GM12878 (cell line): ENCODE data around the gene BMF. TPM values are rescaled to one million over a fixed set of nuclear protein-coding genes. Genes with fewer than 3 reads are reported as not detected.

Experiments
- ATAC-seq: fragments of 200-7000 bp; cut with Tn5 transposase; 3 replicates; pipeline ENCODE4 v1.9.1; 2020; ENCODE audit warnings: mild to moderate bottlenecking, moderate library complexity
- BruUV-seq: library from RNA; stranded (reverse); fragments of 400-500 nt; replicated peaks from 2 replicates; lab custom pipeline; 2021; lab: Mats Ljungman, UMichigan
- CTCF ChIA-PET: fragments of 300-600 bp; sonication (Branson Sonifier 250); formaldehyde crosslinking; extraction: SDS; loops from one replicate; lab custom pipeline; 2021; ENCODE audit warnings: inconsistent platforms; lab: Yijun Ruan, JAX
- POLR2A ChIA-PET: fragments of 350-600 bp; formaldehyde crosslinking; extraction: SDS; loops from one replicate; lab custom pipeline; 2021; ENCODE audit warnings: inconsistent platforms; lab: Charles Lee
- RAD21 ChIA-PET: fragments of 300-600 bp; sonication (Branson Sonifier 250); formaldehyde crosslinking; loops from one replicate; lab custom pipeline; 2023; ENCODE audit warnings: antibody characterized with exemption; ENCODE audit not compliant: unreplicated experiment; lab: Charles Lee
- SMC1A ChIA-PET: fragments of 300-600 bp; sonication (Branson Sonifier 250); formaldehyde crosslinking; loops from one replicate; lab custom pipeline; 2023; ENCODE audit not compliant: unreplicated experiment, uncharacterized antibody; lab: Charles Lee
- DNase-seq: peaks from one replicate; pipeline ENCODE4 v3.0.0-alpha.2; 2011; ENCODE audit warnings: low read depth, low spot score
- FAIRE-seq: peaks from 3 replicates; lab custom pipeline; 2011; peaks lifted over from hg19 to GRCh38; lab: Jason Lieb, UNC
- H2AFZ ChIP-seq: 2 replicates; pipeline ENCODE4 v1.6.0; 2011; ENCODE audit warnings: low read depth, low read length, control low read depth; ENCODE audit not compliant: control insufficient read depth
- H3K27ac ChIP-seq: 2 replicates; pipeline ENCODE4 v1.5.1; 2011; ENCODE audit warnings: control low read depth; ENCODE audit not compliant: control insufficient read depth, insufficient read depth
- H3K27me3 ChIP-seq, 2 experiments: replicated peaks in 1 of 2; 2 replicates each; pipeline versions ENCODE4 v1.6.0 to v1.6.1; 2011; ENCODE audit warnings: low read length in 1 of 2; ENCODE audit not compliant: control insufficient read depth in 2 of 2, insufficient read depth in 2 of 2
- H3K36me3 ChIP-seq, 2 experiments: 2 replicates each; pipeline ENCODE4 v1.5.1; 2011; ENCODE audit warnings: low read length in 1 of 2; ENCODE audit not compliant: control insufficient read depth in 2 of 2, insufficient read depth in 2 of 2
- H3K4me1 ChIP-seq: 2 replicates; pipeline ENCODE4 v1.6.1; 2011; ENCODE audit warnings: mild to moderate bottlenecking, low read length, moderate library complexity, mixed read lengths; ENCODE audit not compliant: control insufficient read depth, insufficient read depth
- H3K4me2 ChIP-seq: 2 replicates; pipeline ENCODE4 v1.6.0; 2011; ENCODE audit warnings: control low read depth; ENCODE audit not compliant: control insufficient read depth, insufficient read depth
- H3K4me3 ChIP-seq: fragments of 200-600 bp; sonication (generic); 2 replicates; pipeline ENCODE4 v1.5.1; 2016
- H3K79me2 ChIP-seq: 2 replicates; pipeline ENCODE4 v1.6.0; 2011; ENCODE audit warnings: low read length; ENCODE audit not compliant: control insufficient read depth, insufficient read depth
- H3K9ac ChIP-seq: 2 replicates; pipeline ENCODE4 v1.8.0; 2011; ENCODE audit warnings: low read length, control low read depth, mixed read lengths; ENCODE audit not compliant: control insufficient read depth, insufficient read depth
- H3K9me3 ChIP-seq: replicated peaks from 3 replicates; pipeline ENCODE4 v1.5.1; 2011; ENCODE audit warnings: mild to moderate bottlenecking, low read length; ENCODE audit not compliant: control insufficient read depth, insufficient read depth
- H4K20me1 ChIP-seq: 2 replicates; pipeline ENCODE4 v1.6.0; 2011; ENCODE audit not compliant: control insufficient read depth, insufficient read depth
- BACH1 ChIP-seq: fragments of 450-650 bp; IDR thresholded peaks from 2 replicates; pipeline ENCODE4 v1.6.1; 2017; ENCODE audit warnings: mild to moderate bottlenecking, borderline replicate concordance
- CHD4 ChIP-seq: fragments of 200-600 bp; sonication (generic); IDR thresholded peaks from 2 replicates; pipeline ENCODE4 v1.6.1; 2016; ENCODE audit warnings: mild to moderate bottlenecking
- EGR1 ChIP-seq, 2 experiments: IDR thresholded peaks; 1 replicate in 1 of 2; 2 replicates in 1 of 2; pipeline ENCODE4 v1.6.1; 2011 to 2012; ENCODE audit warnings: low read depth in 2 of 2, low read length in 2 of 2, borderline replicate concordance in 1 of 2, mild to moderate bottlenecking in 1 of 2, moderate library complexity in 1 of 2
- FOXK2 ChIP-seq: fragments of 450-650 bp; IDR thresholded peaks from 2 replicates; pipeline ENCODE4 v1.6.1; 2017; ENCODE audit warnings: mild to moderate bottlenecking, moderate library complexity
- GATAD2B ChIP-seq: fragments of 450-650 bp; conservative IDR thresholded peaks from 2 replicates; pipeline ENCODE4 v1.6.1; 2017; ENCODE audit warnings: low read depth, mild to moderate bottlenecking, moderate library complexity
- IKZF2 ChIP-seq, 2 experiments: fragments of 450-650 bp; IDR thresholded peaks; 2 replicates each; pipeline ENCODE4 v1.6.1; 2017; ENCODE audit warnings: mild to moderate bottlenecking in 2 of 2, moderate library complexity in 2 of 2
- IRF4 ChIP-seq: IDR thresholded peaks from 2 replicates; pipeline ENCODE4 v1.6.1; 2011; ENCODE audit warnings: low read depth, low read length
- MEF2B ChIP-seq: fragments of 450-650 bp; IDR thresholded peaks from 2 replicates; pipeline ENCODE4 v1.6.1; 2018; ENCODE audit warnings: mild to moderate bottlenecking, moderate library complexity; ENCODE audit not compliant: partially characterized antibody, poor library complexity, severe bottlenecking
- MXI1 ChIP-seq: fragments of 150-350 bp; IDR thresholded peaks from 2 replicates; pipeline ENCODE4 v1.6.1; 2011; ENCODE audit warnings: low read depth, mild to moderate bottlenecking, inconsistent platforms, low read length, improper control_type of control experiment
- NBN ChIP-seq: fragments of 450-650 bp; IDR thresholded peaks from 2 replicates; pipeline ENCODE4 v1.6.1; 2016
- TAF1 ChIP-seq: IDR thresholded peaks from 2 replicates; pipeline ENCODE4 v1.6.1; 2011; ENCODE audit warnings: mild to moderate bottlenecking, low read depth, low read length, borderline replicate concordance
- TCF12 ChIP-seq: IDR thresholded peaks from 2 replicates; pipeline ENCODE4 v1.6.1; 2011; ENCODE audit warnings: low read depth, mild to moderate bottlenecking, low read length
- WGBS: methylation state at CpG from one replicate; pipeline ENCODE4 v1.1.6; 2016; ENCODE audit warnings: low lambda C conversion rate; ENCODE audit not compliant: insufficient replicate concordance, insufficient coverage; ENCODE audit errors: missing lambda C conversion rate; 5-methylcytosine and 5-hydroxymethylcytosine counted together
- in situ Hi-C: fragments of 300-500 bp; cut with MboI; formaldehyde crosslinking; loops from 9 replicates; pipeline ENCODE4 v1.14.3; 2018; ENCODE audit warnings: mixed read lengths
- intact Hi-C: fragments of 100-400 bp; cut with micrococcal nuclease; formaldehyde crosslinking; loops from one replicate; pipeline ENCODE4 v1.14.2; 2022; ENCODE audit not compliant: unreplicated experiment
- polyA plus RNA-seq, 11 experiments: library from polyadenylated mRNA; depleted of rRNA in 4 of 11; unstranded in 6 of 11; stranded (reverse) in 5 of 11; fragments of >200 nt; fragmentation: Nextera tagmentation in 4 of 11; fragmentation: Illumina TruSeq in 1 of 11; extraction: Ambion mirVana in 4 of 11; extraction: Trizol in 1 of 11; gene quantifications; 1 replicate in 1 of 11; 2 replicates in 10 of 11; pipeline versions ENCODE4 v1.2.1 to v1.2.3, GENCODE V29; 2011 to 2016; ENCODE audit warnings: inconsistent platforms in 2 of 11, missing spikeins in 2 of 11, low read depth in 1 of 11
- total RNA-seq, 4 experiments: library from RNA; depleted of rRNA in 3 of 4; stranded (reverse); fragments of >200 nt in 3 of 4; fragmentation: Illumina TruSeq in 1 of 4; extraction: Trizol in 1 of 4; gene quantifications; 2 replicates each; pipeline versions ENCODE4 v1.2.1 to v1.2.3, GENCODE V29; 2013 to 2021
- TF ChIP-seq, protein P1 (sequence below): fragments of 450-650 bp; IDR thresholded peaks from 2 replicates; pipeline ENCODE4 v1.6.1; 2017; ENCODE audit warnings: mild to moderate bottlenecking, moderate library complexity
- TF ChIP-seq, protein P2 (sequence below): fragments of 150-350 bp; IDR thresholded peaks from 2 replicates; pipeline ENCODE4 v1.6.1; 2014; ENCODE audit warnings: mild to moderate bottlenecking, low read depth, low read length

BMF gene
- total and polyA plus RNA-seq, 10 of the 15 experiments (the other 5 are each of a cell fraction or from before 2014, with no cell fraction given), result 0.82 to 34.9 (median 16.9) TPM

DNA sequence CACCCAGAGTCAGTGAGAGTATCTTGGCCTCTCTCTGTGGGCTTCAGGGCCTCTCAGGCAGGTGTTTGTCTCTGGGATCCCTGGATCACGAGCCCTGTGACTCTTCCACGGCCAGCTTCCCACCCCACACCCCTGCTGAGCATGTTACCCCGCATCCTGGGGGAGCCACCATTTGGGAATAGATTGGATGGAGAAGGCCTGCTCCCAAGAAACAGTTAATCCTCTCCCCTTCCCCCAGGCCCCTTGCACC, 54.1 kb downstream of the BMF start (continued):
- TF ChIP-seq TAF1, result no peak
- peak; percentile 97 for TF ChIP-seq IKZF2 (IDR thresholded peaks at IDR 0.05)
- peak; percentile 22; the same call in 1 of the 2 replicates for TF ChIP-seq IRF4
- peak; percentile 81; the same call in 1 of the 2 replicates for TF ChIP-seq NBN
- no peak for TF ChIP-seq EGR1 (IDR thresholded peaks at IDR 0.05; ENCODE audit: borderline replicate concordance in 1 of 2, low read depth in 2 of 2, low read length in 2 of 2)
- peak; percentile 86 for TF ChIP-seq GATAD2B

DNA sequence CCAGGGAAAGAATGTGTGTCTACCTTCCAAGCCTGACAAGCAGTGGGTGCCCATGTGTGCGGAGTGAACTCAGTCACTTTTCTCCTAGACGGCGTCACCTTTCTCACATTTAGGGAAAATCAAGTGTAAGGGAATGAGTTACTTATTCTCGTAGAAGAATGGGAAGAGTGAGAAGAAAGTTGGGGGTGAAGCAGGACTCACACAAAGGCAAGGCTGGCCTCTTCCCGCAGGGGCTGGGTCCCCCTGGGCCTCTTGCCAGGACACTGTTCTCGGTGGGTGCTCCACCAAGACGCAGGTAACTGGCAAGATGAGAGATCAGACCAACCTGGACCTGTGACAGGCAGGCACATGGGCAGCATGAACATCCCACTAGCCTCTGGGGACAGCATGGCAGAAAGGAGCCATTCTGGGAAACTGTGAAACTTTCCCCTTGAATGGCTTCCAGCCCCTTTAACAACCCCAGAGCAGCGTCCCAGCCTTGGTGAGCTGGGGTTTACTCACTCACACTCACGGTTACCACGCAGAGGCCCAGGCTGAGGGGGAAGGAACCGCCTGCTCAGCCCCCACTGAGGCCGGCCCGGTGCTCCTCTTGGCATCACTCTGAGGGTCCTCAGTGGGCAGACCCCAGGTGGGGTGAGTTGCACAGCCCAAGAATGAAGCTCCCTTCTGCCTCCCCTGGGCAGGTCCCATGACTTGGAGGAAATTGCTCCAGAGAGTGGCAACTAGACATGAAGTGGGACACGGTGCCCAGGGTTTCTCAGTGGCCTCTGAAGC, 54.7 kb downstream of the BMF start:
- Histone ChIP-seq H3K4me1 (peaks cover 58% of the 10 kb centered on the region), H3K4me3 (no peak overlapping the region), H4K20me1 (no peaks in the 10 kb centered on the region), H3K27ac (peak overlapping the region; percentile 89), H3K36me3 (no peaks in the 10 kb centered on the region; a peak in 1 of 4 replicates), H3K79me2 (0 out of 2 replicates have a peak, but pooled peaks cover 2% of the 10 kb centered on the region), H3K27me3 (no peaks in the 10 kb centered on the region), H3K9ac (peak overlapping the region; percentile 63), H3K4me2 (peak overlapping the region; percentile 88), H2AFZ (peak overlapping the region; percentile 3; the same call in 1 of the 2 replicates), H3K9me3 (no peaks in the 10 kb centered on the region)
- CTCF ChIA-PET, result interaction anchor here (1.3 to 23.9 kb wide), 6 partner anchors 8 to 163 kb away, joined by 3 to 578 read pairs (median 9); partner anchors contain the start of gene BMF
- ATAC-seq (peak; percentile 61), FAIRE-seq (no peak), DNase-seq (no peak)
- WGBS, result 24% methylated on average over 14 of the region's 14 CpGs
- SMC1A ChIA-PET, result interaction anchor here (1.2 to 5.9 kb wide), 10 partner anchors 9 to 61 kb away, joined by 3 to 99 read pairs (median 6); no protein-coding TSS in a partner anchor
- intact Hi-C loops, result no loop called here
- in situ Hi-C loops, result loop anchor here (10.0 kb wide), 1 partner anchor 51 kb away; the partner anchor contains the start of gene BMF
- POLR2A ChIA-PET, result interaction anchor here (0.6 to 5.8 kb wide), 9 partner anchors 9 to 115 kb away, joined by 3 to 72 read pairs (median 6); partner anchors contain the start of gene BMF
- RAD21 ChIA-PET, result interaction anchor here (1.0 to 21.0 kb wide), 6 partner anchors 8 to 130 kb away, joined by 3 to 509 read pairs (median 7); partner anchors contain the start of gene BMF
- TF ChIP-seq MEF2B (peak; percentile 38), CHD4 (peak; percentile 92; the same call in 1 of the 2 replicates), EGR1 (IDR thresholded peaks at IDR 0.05; ENCODE audit: borderline replicate concordance in 1 of 2, low read depth in 2 of 2, low read length in 2 of 2) (peak in 1 of 2 experiments; percentile 25; a peak in 1 of 3 replicates), TCF12 (0 out of 2 replicates have a peak, but pooled peaks have one; percentile 17), MXI1 (0 out of 2 replicates have a peak, but pooled peaks have one; percentile 14), BACH1 (no peak), FOXK2 (no peak)
- TF ChIP-seq, protein P1, sequence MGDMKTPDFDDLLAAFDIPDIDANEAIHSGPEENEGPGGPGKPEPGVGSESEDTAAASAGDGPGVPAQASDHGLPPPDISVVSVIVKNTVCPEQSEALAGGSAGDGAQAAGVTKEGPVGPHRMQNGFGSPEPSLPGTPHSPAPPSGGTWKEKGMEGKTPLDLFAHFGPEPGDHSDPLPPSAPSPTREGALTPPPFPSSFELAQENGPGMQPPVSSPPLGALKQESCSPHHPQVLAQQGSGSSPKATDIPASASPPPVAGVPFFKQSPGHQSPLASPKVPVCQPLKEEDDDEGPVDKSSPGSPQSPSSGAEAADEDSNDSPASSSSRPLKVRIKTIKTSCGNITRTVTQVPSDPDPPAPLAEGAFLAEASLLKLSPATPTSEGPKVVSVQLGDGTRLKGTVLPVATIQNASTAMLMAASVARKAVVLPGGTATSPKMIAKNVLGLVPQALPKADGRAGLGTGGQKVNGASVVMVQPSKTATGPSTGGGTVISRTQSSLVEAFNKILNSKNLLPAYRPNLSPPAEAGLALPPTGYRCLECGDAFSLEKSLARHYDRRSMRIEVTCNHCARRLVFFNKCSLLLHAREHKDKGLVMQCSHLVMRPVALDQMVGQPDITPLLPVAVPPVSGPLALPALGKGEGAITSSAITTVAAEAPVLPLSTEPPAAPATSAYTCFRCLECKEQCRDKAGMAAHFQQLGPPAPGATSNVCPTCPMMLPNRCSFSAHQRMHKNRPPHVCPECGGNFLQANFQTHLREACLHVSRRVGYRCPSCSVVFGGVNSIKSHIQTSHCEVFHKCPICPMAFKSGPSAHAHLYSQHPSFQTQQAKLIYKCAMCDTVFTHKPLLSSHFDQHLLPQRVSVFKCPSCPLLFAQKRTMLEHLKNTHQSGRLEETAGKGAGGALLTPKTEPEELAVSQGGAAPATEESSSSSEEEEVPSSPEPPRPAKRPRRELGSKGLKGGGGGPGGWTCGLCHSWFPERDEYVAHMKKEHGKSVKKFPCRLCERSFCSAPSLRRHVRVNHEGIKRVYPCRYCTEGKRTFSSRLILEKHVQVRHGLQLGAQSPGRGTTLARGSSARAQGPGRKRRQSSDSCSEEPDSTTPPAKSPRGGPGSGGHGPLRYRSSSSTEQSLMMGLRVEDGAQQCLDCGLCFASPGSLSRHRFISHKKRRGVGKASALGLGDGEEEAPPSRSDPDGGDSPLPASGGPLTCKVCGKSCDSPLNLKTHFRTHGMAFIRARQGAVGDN, result peak; percentile 30; the same call in 1 of the 2 replicates
- TF ChIP-seq, protein P2, sequence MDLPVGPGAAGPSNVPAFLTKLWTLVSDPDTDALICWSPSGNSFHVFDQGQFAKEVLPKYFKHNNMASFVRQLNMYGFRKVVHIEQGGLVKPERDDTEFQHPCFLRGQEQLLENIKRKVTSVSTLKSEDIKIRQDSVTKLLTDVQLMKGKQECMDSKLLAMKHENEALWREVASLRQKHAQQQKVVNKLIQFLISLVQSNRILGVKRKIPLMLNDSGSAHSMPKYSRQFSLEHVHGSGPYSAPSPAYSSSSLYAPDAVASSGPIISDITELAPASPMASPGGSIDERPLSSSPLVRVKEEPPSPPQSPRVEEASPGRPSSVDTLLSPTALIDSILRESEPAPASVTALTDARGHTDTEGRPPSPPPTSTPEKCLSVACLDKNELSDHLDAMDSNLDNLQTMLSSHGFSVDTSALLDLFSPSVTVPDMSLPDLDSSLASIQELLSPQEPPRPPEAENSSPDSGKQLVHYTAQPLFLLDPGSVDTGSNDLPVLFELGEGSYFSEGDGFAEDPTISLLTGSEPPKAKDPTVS, result no peak
- BruUV-seq, result no TSS peak
